Measurements from ENCODE around the gene ST3GAL3.

Gene ST3GAL3

DNA sequence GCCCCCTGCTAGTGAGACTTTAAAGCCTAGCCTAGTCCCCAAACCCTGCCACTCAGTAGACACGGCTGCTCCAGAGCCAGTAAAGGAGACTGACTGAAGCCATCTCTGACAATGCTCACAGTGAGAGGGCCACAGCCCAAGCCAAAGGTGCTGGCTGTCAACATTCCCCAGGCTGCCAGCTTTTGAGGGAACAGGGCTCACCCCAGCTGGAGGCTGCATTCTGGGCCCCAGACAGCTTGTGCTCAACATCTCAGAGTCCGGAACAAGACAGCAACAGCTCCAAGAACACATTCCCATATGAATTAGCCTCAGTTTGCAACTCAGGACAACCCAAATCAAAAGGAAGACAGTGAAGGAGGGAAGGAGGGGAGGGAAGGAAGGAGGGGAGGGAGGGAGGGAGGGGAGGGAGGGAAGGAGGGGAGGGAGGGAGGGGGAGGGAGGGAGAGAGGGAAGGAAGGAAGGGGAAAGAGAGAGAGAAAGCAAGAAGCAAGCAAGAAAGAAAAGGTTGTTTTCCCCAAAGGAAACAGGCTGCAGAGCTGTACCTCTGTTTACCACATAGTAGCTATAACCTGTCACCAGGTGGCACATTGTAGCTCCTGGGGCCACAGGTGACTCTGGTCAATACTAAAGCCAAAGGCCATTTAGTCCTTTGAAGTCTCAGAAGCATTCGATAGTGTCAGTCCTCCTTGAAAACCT, 231.7 kb downstream of the ST3GAL3 start:
- no peak for DNase-seq (ENCODE audit: low read depth in 2 of 2)

DNA sequence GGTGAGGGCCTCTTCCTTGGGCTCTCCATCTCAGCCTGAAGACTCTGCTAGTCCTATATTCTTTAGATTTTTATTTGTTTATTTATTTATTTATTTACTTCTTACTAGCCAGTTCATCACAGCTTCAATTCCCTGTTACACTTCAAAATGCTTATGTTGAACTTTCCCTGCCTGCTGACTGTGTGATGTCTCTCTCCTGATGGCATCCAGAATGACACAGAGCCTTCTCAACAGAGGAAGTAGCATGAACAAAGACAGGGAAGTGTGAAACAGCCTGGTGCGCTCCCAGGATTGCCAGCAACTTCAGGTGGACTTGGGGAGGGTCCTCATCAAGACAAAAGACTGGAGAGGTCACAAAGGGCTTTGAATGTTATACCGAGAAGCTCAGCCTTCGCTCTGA, 235.1 kb downstream of the ST3GAL3 start:
- no peak for DNase-seq (ENCODE audit: low read depth in 2 of 2)

DNA sequence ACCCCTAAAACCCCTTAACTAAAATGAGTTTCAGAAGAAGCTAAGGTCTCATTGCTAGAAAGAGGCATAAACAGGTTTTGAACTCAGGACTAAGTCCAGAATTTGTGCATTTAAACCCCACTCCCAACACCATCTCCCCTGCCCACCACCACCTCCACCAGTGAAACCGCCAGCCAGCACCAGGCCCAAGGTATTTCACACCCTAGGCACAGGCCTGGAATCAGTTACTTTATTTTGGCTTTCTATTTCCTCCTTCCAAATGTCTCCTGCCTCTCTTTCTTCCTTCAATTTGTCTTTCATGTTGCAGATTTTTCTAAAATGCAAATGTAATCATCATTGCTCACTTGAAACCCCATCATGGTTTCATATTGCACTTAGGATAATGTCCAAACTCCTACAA, 237.5 kb downstream of the ST3GAL3 start:
- DNase-seq (ENCODE audit: low read depth in 2 of 2): no peak

DNA sequence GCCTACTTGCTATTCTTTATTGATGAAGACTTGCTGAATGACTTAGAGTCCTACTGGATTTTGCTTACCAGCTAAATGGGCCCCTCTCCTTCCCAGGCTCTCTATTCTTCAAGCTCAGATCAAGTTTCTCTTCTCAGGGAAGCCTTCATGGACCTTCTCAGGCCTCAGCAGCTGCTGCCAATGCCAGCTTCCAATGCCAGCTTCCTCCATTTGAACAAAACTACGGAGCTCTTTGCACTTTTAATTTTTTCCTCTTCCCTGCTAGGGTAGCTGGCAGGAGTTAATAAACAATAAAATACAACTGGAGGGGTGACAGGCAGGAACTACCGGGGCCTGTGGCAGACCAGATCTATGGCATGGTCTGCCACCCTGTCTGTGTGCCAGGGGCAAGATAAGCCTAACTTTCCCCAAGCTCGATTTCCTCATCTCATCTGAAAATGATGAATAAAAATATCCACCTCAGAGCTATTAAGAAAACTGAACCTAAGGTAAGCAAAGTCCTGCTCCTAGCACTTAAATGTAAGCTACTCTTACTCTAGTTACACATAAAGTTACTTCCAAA, 238.4 kb downstream of the ST3GAL3 start:
- DNase-seq (ENCODE audit: low read depth in 2 of 2): no peak

DNA sequence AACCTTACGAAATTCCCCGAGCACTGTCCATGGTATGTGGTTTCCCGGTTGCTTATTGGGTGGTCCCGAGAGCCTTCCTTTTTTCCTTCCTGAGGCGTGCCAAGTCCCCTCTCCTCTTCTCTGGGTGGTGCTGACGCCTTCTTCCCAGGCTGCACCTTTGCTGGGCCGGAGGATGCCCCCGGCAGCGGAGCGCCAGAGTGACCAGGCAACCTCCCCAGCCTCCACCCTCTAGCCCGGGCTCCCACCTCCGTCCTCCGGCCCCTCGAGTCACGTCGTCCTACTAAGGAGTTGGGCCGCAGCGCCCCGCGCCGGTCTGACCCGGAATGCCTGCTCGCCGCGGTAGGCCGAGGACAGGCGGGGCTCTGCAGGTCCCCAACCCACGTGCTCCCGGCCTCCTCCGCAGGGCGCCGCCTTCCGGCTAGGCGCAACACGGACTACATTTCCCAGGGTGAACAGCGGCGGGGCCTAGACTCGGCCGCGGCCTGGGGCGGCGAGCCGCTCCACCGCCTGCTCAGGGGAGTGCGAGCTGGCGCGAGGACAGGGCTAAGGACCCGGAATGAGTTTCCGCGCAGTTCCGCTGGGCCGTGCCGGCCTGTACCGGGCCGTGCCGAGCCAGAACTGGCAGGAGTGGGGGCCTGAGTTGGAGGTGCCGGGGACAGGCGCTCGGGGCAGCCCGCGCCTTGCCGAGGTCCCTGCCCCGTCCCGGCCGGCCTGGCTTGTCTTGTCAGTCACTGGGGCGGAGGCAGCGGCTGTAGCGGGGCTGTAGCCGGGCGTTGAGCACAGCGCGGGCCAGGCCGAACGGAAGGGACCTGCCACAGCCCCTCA, 239.1 kb downstream of the ST3GAL3 start, which contains the start of gene IPO13:
Gene IPO13, plus strand, starts transcription at position 715 of the 825 bp plus-strand sequence. CDS start 651 bp downstream, outside the sequence.
- DNase-seq (ENCODE audit: low read depth in 2 of 2): peak; percentile 78 to 80

DNA sequence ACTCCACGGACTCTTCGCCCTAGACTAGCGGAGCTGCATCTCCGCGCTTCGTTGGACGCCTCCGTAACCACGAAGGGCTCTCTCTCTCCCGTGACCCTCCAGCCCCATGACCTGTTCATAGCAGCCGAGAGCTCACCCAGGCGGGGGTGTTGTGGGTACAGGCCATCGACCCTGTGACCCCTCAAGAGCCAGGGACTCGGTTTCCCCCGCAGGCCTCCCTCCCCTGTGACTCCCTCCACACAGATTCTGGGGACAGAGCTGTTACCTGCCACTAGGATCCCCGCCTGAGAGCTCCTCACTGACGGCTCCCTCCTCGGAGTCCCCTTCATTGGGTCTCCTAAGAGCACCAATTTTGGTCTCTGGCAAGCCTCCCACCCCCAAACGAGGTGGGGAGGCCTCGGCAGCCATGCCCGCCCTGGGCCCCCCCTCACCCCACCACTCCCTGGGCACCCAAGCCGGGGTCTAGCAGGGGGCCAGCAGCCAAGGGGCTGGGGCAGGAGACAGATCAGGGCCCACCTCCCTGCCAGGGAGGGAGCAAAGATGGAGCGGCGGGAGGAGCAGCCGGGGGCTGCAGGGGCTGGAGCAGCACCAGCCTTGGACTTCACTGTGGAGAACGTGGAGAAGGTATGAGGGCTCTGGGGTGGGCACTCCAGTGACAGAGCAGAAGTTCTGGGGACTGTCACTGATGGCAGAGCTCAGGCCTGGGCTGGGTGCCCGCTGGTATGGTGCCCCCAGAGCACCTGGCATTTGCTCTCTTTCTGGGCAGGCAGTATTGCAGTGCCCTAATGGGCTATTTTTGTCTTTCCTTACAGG, 239.9 kb downstream of the ST3GAL3 start:
- no peak for DNase-seq (ENCODE audit: low read depth in 2 of 2)

DNA sequence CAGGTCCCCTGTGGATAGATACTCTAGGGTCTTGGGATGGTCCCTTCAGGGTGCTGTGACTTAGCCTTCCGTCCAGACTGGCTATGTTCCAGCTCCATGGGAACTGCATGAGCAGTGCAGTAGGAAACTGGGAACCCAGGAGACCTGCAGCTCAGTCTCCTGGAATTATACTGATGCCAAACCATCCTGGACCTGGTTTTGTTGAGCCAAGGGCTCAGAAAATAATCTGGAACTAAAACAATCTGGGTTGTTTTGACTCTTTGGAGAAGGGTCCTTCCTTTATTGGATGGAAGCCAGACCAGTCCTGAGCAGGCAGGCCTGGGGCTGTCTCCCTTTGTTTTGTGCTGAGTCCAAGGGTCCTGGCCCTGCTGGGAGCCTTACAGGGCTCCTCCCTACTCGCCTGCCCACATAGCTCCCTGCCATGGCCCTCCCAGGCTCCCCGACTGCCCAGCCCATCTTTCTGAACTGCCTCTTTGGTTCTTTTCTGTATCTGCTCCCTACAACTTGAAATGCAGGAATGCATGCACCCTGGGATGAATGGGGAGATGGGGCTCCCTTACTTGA, 240.6 kb downstream of the ST3GAL3 start:
- no peak for DNase-seq (ENCODE audit: low read depth in 2 of 2)

DNA sequence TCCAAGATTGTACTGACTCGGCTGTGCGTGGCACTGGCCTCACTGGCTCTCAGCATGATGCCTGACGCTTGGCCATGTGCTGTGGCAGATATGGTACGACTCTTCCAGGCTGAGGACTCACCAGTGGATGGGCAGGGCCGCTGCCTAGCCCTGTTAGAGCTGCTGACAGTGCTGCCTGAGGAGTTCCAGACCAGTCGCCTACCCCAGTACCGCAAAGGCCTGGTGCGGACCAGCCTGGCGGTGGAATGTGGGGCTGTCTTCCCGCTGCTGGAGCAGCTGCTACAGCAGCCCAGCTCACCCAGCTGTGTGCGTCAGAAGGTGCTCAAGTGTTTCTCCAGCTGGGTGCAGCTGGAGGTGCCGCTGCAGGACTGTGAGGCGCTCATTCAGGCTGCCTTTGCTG, 242.3 kb downstream of the ST3GAL3 start:
- DNase-seq (ENCODE audit: low read depth in 2 of 2): no peak

DNA sequence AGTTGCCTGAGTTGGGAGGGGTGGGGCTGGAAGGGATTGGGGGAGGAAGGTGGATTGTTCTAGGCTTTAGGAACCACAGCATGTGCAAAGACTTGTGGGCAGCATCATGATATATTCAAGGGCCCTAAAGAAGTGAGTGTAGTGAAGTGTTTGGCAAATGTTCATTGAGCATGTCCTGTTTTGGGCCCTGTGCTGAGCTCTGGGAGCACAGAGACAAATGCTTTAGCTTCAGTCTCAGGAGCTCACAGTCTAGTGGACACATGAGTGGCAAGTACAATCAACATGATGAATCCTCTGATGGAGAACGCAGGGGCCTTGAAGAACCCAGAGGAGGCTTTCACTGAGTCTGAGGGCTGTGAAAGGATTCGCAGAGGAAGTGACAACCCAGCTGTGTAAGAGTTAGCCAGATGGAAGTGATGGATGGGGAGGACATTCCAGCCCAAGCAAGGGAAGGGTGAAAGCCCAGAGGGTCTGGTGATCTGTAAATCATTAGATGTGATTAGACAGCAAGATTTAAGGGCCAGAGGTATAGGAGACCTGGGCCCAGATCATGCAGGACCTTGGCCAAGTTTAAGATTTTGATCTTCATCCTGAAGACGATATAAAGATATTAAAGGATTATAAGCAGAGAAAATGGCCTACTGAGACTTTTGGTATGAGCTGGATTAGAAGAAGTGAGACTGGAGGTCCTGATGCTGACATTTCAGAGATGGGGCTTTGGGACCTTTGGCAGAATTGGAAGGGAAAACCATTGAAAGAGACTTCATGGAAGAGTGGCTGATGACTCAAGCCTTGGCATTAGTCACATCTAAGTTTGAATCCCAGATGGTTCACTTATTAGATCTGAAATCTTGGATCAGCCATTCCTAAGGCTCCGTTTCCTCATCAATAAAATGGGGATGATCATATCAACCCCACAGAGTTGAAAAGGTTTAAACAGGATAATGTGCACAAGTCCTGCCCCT, 244.0 kb downstream of the ST3GAL3 start:
- no peak for DNase-seq (ENCODE audit: low read depth in 2 of 2)

DNA sequence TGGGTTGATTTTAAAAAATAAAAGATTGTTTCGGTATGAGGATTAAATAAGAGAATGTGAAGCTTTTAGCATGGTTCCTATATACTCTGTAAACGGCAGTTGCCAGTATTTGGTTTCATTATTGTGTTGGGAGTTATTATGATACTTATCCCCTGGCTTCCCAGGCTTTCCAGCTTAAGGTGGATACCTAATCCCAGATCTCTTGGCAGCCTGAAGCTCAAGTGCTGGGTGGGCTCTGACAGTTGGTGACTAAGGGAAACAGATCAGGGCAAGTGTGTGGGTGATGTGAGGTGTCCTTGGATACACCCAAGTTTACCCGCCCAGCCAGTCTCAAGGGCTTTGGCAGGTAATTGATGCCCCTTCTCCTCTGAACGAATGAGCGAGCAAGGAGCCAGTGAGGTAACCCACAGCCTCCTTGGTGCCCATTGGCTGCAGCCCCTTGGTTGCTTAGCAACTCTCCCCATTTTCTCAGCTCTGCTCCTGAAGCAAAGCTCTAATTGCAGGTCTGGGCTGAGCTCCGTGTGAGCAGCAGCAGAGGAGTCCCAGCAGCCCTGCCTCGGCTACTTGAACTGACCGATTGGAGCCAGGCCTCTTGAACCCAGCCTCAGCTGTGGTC, 245.5 kb downstream of the ST3GAL3 start:
- no peak for DNase-seq (ENCODE audit: low read depth in 2 of 2)

DNA sequence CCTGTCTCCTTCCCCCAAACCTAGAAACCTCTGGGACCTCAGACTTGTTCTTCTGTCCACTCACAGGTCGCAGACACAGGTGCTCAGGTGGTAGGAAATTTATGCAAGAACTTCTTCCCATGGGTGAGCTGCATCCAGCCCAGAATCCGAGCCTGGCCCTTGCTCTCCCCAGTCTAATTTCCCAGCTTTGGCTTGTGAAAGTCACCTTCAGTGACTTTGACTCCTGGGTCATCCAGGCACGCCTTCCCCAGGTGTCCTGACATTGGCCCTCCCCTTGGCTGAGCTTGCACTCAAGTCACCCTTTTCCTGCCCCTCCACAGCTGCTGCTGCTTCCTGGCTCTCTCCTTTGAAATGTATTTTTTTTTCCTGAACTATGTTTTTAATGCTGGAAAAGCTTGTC, 246.0 kb downstream of the ST3GAL3 start:
- DNase-seq (ENCODE audit: low read depth in 2 of 2): no peak

DNA sequence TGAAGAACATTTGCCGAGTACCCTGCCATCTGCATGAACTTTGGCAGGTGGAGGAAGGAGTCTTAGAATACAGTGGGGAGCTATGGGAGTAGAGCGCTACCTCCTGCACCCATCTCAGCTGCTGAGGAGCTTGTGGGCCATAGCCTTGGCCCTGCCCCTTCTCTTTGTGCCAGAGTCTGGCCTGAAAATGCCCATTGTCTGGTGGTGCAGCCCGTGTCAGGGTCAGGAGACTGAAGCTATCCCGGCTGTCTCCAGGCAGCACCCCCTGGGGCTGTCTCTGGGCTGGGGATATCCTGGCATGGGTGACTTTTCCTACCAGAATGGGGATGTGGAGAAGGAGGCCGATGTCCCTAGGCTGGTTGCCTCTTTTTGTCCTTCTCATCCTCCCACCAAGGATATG, 246.7 kb downstream of the ST3GAL3 start:
- no peak for DNase-seq (ENCODE audit: low read depth in 2 of 2)

DNA sequence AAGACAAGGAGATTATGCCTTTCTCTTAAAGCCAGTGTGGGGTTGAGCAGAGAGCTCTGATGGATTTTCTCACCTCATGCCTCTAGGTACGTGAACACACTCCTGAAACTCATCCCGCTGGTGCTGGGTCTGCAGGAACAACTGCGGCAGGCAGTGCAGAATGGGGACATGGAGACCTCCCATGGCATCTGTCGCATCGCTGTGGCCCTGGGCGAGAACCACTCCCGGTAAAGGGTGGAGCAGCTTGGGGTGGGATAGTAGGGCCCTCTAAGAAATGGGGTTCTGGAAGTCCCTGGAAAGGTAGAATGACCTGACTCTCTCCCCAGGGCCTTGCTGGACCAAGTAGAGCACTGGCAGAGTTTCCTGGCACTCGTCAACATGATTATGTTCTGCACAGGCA, 248.9 kb downstream of the ST3GAL3 start:
- DNase-seq (ENCODE audit: low read depth in 2 of 2): no peak

DNA sequence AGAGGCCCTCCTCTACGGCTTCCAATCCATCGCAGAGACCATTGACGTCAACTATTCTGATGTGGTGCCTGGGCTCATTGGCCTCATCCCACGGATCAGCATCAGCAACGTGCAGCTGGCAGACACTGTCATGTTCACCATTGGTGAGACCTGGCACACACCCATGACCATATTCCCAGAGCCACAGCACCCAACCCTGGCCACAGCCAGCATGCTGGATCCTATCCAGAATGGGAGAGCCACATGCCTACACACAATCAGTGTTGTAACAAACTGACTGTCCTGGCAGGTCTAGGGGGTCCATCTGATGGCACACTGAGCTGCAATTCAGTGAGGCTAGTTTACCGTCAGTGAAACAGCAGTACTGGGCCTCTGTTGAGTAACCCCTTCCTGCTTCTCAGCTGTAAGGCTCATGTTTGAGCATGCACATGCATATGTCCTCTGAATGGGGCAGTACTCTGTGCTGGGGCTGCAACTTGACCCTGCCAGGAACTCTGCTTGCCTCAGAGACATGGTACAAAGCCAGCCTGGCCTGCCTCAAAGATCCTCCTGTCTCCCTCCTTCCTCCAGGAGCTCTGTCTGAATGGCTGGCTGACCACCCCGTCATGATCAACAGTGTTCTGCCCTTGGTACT, 250.2 kb downstream of the ST3GAL3 start:
- no peak for DNase-seq (ENCODE audit: low read depth in 2 of 2)

DNA sequence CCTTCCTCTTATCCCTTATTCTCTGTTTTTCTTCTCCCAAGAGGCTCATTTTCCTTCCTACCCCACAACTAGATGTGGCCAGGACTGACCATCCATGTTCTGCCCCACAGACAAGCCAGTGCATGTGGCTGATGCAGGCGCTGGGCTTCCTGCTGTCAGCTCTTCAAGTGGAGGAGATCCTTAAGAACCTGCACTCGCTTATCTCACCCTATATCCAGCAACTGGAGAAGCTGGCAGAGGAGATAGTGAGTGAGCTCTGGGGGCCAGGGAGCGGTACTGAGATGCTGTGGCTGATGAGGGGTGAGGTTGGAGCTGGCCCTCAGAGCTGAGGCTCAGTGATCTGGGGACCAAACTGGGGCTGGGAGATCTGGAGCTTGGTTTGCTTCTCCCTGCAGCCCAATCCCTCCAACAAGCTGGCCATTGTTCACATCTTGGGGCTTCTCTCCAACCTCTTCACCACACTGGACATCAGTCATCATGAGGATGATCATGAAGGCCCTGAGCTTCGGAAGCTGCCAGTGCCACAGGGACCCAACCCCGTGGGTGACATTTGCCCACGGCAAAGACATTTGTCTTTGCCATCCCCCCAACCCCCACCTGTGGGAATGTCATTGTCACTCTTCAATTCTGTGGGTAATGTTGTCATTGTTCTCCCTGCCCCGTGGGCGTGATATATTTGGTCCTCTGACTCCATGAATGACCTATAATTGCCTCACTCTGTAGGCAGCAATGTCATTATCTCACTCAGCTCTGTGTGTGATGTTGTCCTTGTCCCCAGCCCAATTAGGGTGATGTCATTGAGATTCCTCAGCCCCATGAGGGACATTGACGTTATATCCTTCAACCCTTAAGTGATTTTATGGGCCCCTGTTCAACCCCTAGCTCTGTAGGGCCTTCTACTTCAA, 251.3 kb downstream of the ST3GAL3 start:
- DNase-seq (ENCODE audit: low read depth in 2 of 2): no peak

DNA sequence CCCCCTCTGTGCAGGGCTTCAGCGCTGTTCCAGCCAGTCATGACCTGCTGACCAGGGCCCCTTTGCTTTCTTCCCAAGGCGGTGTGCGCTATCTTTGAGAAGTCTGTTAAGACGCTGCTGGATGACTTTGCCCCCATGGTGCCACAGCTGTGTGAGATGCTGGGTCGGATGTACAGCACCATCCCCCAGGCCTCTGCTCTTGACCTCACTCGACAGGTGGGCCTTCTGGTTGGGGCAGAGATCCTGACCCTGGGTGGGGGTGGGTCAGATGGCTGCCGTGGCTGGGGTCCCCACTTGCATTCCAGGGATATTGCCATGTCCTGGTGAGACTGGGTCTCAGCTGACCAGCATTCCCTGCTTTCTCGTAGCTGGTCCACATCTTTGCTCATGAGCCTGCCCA, 253.5 kb downstream of the ST3GAL3 start:
- no peak for DNase-seq (ENCODE audit: low read depth in 2 of 2)

DNA sequence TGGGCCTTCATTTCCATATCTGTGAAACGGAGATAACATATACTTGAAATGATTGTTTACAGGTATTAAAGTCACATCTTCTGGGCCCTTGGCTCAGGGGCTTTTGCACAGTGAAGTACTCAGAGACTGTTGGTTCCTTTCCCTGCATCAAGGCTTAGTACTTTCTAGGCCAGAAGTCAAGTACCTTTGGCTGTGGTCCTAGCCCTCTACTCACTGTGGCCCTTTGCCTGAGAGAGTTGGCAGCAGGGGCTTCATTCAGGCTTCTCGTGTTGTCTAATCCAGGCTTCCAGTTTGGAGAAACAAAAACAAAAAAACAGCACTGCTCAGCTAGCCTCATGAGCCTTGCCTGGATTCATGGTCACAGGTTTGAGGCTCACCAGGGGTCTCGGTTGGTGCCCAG, 254.4 kb downstream of the ST3GAL3 start:
- no peak for DNase-seq (ENCODE audit: low read depth in 2 of 2)

DNA sequence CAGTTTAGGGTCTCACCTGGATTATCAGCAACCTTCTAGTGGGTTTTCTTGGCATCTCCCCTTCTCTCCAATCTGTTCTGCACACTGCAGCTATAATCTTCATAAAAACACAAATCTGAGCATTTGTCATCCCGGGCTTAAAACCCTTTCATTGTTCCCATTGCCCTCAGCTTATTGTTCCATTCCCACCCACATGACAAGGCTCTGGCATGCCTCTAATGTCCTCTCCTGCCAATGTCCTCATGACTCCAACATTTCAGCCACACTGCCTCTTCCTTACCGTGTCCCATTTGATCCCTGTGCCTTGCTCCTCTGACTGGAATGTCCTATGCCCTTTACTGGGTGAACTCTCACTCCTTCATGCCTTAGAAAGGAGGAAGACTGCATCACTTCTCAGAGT, 255.0 kb downstream of the ST3GAL3 start:
- no peak for DNase-seq (ENCODE audit: low read depth in 2 of 2)

DNA sequence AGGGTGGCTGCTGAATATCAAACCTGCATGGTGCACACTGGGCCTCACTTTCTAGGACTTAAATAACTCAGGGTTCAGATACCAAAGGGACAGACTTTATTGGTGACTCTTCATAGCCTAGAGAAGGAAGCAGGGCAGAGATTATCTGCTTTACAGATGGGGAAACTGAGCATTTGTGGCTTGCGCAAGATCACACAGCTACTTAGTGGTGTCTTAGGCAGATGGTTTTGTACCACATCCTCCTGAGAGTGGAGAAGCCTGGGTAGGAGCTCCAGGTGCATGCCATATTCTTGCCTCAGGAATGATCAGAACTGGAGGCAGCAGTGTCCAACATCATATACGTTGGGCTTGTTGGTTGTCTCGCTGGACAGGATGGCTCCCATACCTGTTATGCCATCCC, 255.7 kb downstream of the ST3GAL3 start:
- no peak for DNase-seq (ENCODE audit: low read depth in 2 of 2)

Measured in fibroblast of skin of left biceps (primary cell).